GM20000 (cell line): ENCODE measurements around the gene SLX4IP.
"Not testable (repeated sequence)": the region's sequence is repeated elsewhere in the genome, so short reads cannot be mapped to it uniquely, and the experiment has no call there.

Experiments used
- DNase-seq: peaks from one replicate; pipeline ENCODE4 v3.0.0; 2012; ENCODE audit warnings: low spot score
- TF ChIP-seq, protein P1 (sequence below): IDR thresholded peaks from 2 replicates; pipeline ENCODE4 v1.5.1; 2012; ENCODE audit warnings: mild to moderate bottlenecking, control low read depth; ENCODE audit errors: extremely low read depth, missing control alignments

SLX4IP gene

DNA sequence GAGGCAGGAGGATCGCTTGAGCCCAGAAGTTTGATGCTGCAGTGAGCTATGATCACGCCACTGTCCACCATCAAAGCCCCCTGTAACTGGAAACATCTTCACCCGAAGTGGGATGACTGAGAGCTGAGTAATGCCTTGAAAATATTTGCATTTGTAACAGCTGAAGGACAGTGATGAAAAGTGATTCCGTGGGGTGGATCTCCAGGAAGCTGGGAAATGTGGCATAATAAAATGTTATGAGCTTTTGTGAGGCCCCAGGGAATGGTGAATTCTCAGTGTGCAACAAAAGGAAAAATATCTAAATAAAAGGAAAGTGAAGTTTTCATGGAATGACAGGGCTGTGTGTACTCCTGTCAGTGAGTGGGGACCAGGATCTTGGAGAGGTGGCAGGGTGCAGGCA is 146.7 kb downstream of the SLX4IP start:
- DNase-seq, result no peak
- TF ChIP-seq, protein P1, sequence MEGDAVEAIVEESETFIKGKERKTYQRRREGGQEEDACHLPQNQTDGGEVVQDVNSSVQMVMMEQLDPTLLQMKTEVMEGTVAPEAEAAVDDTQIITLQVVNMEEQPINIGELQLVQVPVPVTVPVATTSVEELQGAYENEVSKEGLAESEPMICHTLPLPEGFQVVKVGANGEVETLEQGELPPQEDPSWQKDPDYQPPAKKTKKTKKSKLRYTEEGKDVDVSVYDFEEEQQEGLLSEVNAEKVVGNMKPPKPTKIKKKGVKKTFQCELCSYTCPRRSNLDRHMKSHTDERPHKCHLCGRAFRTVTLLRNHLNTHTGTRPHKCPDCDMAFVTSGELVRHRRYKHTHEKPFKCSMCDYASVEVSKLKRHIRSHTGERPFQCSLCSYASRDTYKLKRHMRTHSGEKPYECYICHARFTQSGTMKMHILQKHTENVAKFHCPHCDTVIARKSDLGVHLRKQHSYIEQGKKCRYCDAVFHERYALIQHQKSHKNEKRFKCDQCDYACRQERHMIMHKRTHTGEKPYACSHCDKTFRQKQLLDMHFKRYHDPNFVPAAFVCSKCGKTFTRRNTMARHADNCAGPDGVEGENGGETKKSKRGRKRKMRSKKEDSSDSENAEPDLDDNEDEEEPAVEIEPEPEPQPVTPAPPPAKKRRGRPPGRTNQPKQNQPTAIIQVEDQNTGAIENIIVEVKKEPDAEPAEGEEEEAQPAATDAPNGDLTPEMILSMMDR, result no peak

GRCh38 chr20:10584371-10584770 is 149.3 kb downstream of the SLX4IP start:
- TF ChIP-seq, protein P1, result no peak
- DNase-seq, result no peak

- TF ChIP-seq, protein P1, result no peak
- no peak for DNase-seq
These were observed 150.2 kb downstream of the SLX4IP start for GRCh38 chr20:10585308-10585707.

- DNase-seq, result no peak
- TF ChIP-seq, protein P1, result no peak
These were observed 151.2 kb downstream of the SLX4IP start for GRCh38 chr20:10586296-10586695.

GRCh38 chr20:10590446-10590845 is 155.3 kb downstream of the SLX4IP start:
- not testable (repeated sequence) for DNase-seq

GRCh38 chr20:10590950-10591671 is 156.0 kb downstream of the SLX4IP start:
- TF ChIP-seq, protein P1, result no peak
- DNase-seq, result no peak

DNA sequence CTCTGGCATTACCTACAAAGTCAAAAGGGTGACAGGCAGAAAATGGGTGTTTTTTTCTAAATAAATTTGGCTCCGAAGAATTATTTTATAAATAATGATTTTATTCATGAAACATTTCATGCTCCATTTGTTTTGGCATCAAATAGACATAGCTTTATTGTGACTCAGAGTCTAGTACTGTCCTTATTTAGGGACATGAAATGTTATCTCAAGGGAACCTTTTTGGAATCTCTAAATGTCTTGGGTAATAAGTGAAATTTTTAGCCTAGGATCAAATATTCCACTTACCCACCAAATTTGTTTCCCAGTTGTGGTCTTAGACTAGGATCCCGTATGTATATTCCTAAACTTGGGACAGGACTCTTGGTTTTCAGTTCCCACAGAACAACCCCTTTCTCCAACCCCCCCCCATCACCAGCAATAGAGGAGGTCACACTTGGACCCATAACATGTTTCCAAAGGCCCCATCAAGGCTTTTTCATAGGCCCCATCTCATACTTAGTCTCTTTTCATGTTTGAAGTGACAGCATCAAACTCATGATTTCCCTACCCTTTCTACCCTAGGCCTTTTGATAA is 156.9 kb downstream of the SLX4IP start:
- DNase-seq, result no peak
- TF ChIP-seq, protein P1, result no peak
